ENCODE data around the gene ZNF248. TPM values are rescaled to one million over a fixed set of nuclear protein-coding genes. Genes with fewer than 3 reads are reported as not detected.

Gene ZNF248
- total RNA-seq, 1 donor from 2014 or later = 14.3 TPM

- Histone ChIP-seq H3K9me3 (no peaks in the 10 kb centered on the region), H3K27me3 (ENCODE audit: low read depth) (no peaks in the 10 kb centered on the region), H3K4me1 (peaks cover 27% of the 10 kb centered on the region), H3K27ac (peak overlapping the region; percentile 1), H3K4me3 (peak overlapping the region; percentile 96), H3K36me3 (peaks cover 6% of the 10 kb centered on the region)
- DNase-seq (no peak), ATAC-seq (no peak)
- no peak for TF ChIP-seq CTCF (IDR thresholded peaks at IDR 0.05)
- intact Hi-C loops (cut with DNase I) = no loop called here
Measured at GRCh38 chr10:37855636-37856035, 1.8 kb downstream of the ZNF248 start.

GRCh38 chr10:37854626-37855025 lies 2.8 kb downstream of the ZNF248 start:
- peaks cover 27% of the 10 kb centered on the region for H3K4me1 ChIP-seq
- H3K9me3 ChIP-seq = no peaks in the 10 kb centered on the region
- H3K27me3 ChIP-seq (ENCODE audit: low read depth) = no peaks in the 10 kb centered on the region
- H3K36me3 ChIP-seq = peaks cover 6% of the 10 kb centered on the region
- no peak overlapping the region for H3K27ac ChIP-seq
- TF ChIP-seq CTCF (IDR thresholded peaks at IDR 0.05) = no peak
- DNase-seq = no peak
- no peak overlapping the region for H3K4me3 ChIP-seq
- intact Hi-C loops (cut with DNase I) = no loop called here
- ATAC-seq = no peak

- DNase-seq (no peak), ATAC-seq (no peak)
- Histone ChIP-seq H3K4me1 (no peaks in the 10 kb centered on the region), H3K9me3 (peaks cover 11% of the 10 kb centered on the region), H3K4me3 (no peak overlapping the region), H3K36me3 (no peaks in the 10 kb centered on the region), H3K27ac (no peak overlapping the region), H3K27me3 (ENCODE audit: low read depth) (no peaks in the 10 kb centered on the region)
- no peak for TF ChIP-seq CTCF (IDR thresholded peaks at IDR 0.05)
- intact Hi-C loops (cut with DNase I) = no loop called here
Measured at GRCh38 chr10:37844644-37845043, 12.8 kb downstream of the ZNF248 start.

GRCh38 chr10:37839243-37839642 lies 18.2 kb downstream of the ZNF248 start:
- DNase-seq = no peak
- TF ChIP-seq CTCF (IDR thresholded peaks at IDR 0.05) = no peak
- intact Hi-C loops (cut with DNase I) = no loop called here
- no peak overlapping the region for H3K4me3 ChIP-seq
- H3K27ac ChIP-seq = no peak overlapping the region
- peaks cover 13% of the 10 kb centered on the region for H3K9me3 ChIP-seq
- peaks cover 30% of the 10 kb centered on the region for H3K36me3 ChIP-seq
- no peaks in the 10 kb centered on the region for H3K4me1 ChIP-seq
- ATAC-seq = no peak
- H3K27me3 ChIP-seq (ENCODE audit: low read depth) = no peaks in the 10 kb centered on the region

- ATAC-seq = no peak
- H3K9me3 ChIP-seq = peaks cover 66% of the 10 kb centered on the region
- TF ChIP-seq CTCF (IDR thresholded peaks at IDR 0.05) = no peak
- H3K27me3 ChIP-seq (ENCODE audit: low read depth) = no peaks in the 10 kb centered on the region
- intact Hi-C loops (cut with DNase I) = no loop called here
- no peak overlapping the region for H3K27ac ChIP-seq
- H3K4me1 ChIP-seq = no peaks in the 10 kb centered on the region
- no peak for DNase-seq
- peaks cover 68% of the 10 kb centered on the region for H3K36me3 ChIP-seq
- H3K4me3 ChIP-seq = no peak overlapping the region
Measured at GRCh38 chr10:37831495-37832333, 25.7 kb downstream of the ZNF248 start.

All from lower lobe of right lung (tissue), 2 donors.